HL-60 (cell line): ENCODE measurements around the gene EBI3.
"Not testable (repeated sequence)": the region's sequence is repeated elsewhere in the genome, so short reads cannot be mapped to it uniquely, and the experiment has no call there.

ENCODE experiments used
- DNase-seq, 2 experiments: peaks; one replicate each; pipeline ENCODE4 v3.0.0-alpha.2; 2010 to 2020; ENCODE audit warnings: low read depth in 1 of 2, low spot score in 1 of 2
- H3K27ac ChIP-seq: fragments of 250-450 bp; sonication (Bioruptor Pico); replicated peaks from 2 replicates; pipeline ENCODE4 v1.5.1; 2020; ENCODE audit warnings: mild to moderate bottlenecking, moderate library complexity
- H3K27me3 ChIP-seq: fragments of 250-450 bp; sonication (Bioruptor Pico); 2 replicates; pipeline ENCODE4 v1.5.1; 2021; ENCODE audit warnings: mild to moderate bottlenecking, moderate library complexity; ENCODE audit not compliant: insufficient read depth, poor library complexity, severe bottlenecking
- H3K4me3 ChIP-seq: replicated peaks from 2 replicates; pipeline ENCODE4 v1.5.1; 2011; ENCODE audit warnings: mild to moderate bottlenecking, control low read depth, low read length; ENCODE audit not compliant: insufficient read depth
- GABPA ChIP-seq: IDR thresholded peaks from 2 replicates; pipeline ENCODE4 v1.6.1; 2012; ENCODE audit warnings: low read depth
- POLR2AphosphoS5 ChIP-seq: IDR thresholded peaks from 2 replicates; pipeline ENCODE4 v1.6.1; 2012; ENCODE audit warnings: low read depth
- SPI1 ChIP-seq: IDR thresholded peaks from 2 replicates; pipeline ENCODE4 v1.6.1; 2012; ENCODE audit warnings: low read depth, mild to moderate bottlenecking, borderline replicate concordance
- TF ChIP-seq, protein P1 (sequence below): IDR thresholded peaks from one replicate; pipeline ENCODE4 v1.5.1; 2011; ENCODE audit warnings: low read length, control low read depth, inconsistent platforms; ENCODE audit not compliant: insufficient read depth
- TF ChIP-seq, protein P2 (sequence below): IDR thresholded peaks from 2 replicates; pipeline ENCODE4 v1.6.1; 2012; ENCODE audit warnings: low read depth; ENCODE audit not compliant: insufficient replicate concordance

EBI3 gene

GRCh38 chr19:4217429-4218264 lies 11.7 kb upstream of the EBI3 start:
- Histone ChIP-seq H3K27ac (no peak overlapping the region), H3K27me3 (no peaks in the 10 kb centered on the region)
- TF ChIP-seq SPI1 = no peak
- TF ChIP-seq, protein P1, sequence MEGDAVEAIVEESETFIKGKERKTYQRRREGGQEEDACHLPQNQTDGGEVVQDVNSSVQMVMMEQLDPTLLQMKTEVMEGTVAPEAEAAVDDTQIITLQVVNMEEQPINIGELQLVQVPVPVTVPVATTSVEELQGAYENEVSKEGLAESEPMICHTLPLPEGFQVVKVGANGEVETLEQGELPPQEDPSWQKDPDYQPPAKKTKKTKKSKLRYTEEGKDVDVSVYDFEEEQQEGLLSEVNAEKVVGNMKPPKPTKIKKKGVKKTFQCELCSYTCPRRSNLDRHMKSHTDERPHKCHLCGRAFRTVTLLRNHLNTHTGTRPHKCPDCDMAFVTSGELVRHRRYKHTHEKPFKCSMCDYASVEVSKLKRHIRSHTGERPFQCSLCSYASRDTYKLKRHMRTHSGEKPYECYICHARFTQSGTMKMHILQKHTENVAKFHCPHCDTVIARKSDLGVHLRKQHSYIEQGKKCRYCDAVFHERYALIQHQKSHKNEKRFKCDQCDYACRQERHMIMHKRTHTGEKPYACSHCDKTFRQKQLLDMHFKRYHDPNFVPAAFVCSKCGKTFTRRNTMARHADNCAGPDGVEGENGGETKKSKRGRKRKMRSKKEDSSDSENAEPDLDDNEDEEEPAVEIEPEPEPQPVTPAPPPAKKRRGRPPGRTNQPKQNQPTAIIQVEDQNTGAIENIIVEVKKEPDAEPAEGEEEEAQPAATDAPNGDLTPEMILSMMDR = no peak
- TF ChIP-seq, protein P2, sequence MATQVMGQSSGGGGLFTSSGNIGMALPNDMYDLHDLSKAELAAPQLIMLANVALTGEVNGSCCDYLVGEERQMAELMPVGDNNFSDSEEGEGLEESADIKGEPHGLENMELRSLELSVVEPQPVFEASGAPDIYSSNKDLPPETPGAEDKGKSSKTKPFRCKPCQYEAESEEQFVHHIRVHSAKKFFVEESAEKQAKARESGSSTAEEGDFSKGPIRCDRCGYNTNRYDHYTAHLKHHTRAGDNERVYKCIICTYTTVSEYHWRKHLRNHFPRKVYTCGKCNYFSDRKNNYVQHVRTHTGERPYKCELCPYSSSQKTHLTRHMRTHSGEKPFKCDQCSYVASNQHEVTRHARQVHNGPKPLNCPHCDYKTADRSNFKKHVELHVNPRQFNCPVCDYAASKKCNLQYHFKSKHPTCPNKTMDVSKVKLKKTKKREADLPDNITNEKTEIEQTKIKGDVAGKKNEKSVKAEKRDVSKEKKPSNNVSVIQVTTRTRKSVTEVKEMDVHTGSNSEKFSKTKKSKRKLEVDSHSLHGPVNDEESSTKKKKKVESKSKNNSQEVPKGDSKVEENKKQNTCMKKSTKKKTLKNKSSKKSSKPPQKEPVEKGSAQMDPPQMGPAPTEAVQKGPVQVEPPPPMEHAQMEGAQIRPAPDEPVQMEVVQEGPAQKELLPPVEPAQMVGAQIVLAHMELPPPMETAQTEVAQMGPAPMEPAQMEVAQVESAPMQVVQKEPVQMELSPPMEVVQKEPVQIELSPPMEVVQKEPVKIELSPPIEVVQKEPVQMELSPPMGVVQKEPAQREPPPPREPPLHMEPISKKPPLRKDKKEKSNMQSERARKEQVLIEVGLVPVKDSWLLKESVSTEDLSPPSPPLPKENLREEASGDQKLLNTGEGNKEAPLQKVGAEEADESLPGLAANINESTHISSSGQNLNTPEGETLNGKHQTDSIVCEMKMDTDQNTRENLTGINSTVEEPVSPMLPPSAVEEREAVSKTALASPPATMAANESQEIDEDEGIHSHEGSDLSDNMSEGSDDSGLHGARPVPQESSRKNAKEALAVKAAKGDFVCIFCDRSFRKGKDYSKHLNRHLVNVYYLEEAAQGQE = no peak
- no peak for TF ChIP-seq POLR2AphosphoS5
- TF ChIP-seq GABPA = no peak

DNA sequence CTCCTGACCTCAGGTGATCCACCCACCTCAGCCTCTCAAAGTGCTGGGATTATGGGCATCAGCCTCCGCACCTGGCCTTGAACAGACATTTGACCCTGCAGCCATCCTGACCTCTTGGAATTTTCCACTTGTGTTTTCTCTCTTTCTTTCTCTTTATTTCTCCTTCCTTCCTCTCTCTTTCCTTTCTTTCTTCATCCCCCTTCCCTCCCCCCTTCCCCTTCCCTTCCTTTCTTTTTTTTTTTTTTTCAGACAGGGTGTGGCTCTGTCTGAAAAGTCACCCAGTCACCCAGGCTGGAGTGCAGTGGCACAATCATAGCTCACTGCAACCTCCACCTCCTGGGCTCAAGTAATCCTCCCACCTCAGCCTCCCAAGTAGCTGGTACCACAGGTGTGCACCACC lies 10.8 kb upstream of the EBI3 start:
- not testable (repeated sequence) for H3K27me3 ChIP-seq, DNase-seq, H3K27ac ChIP-seq, H3K4me3 ChIP-seq

More at GRCh38 chr19:4217429-4218264, 11.7 kb upstream of the EBI3 start:
- H3K4me3 ChIP-seq = no peak overlapping the region
- no peak for DNase-seq

GRCh38 chr19:4220188-4220587 lies 9.1 kb upstream of the EBI3 start:
- Histone ChIP-seq H3K27me3 (no peaks in the 10 kb centered on the region), H3K4me3 (no peak overlapping the region), H3K27ac (no peak overlapping the region)
- TF ChIP-seq, protein P1 = no peak
- no peak for TF ChIP-seq GABPA
- TF ChIP-seq, protein P2 = no peak
- no peak for TF ChIP-seq SPI1
- no peak for TF ChIP-seq POLR2AphosphoS5
- no peak for DNase-seq

DNA sequence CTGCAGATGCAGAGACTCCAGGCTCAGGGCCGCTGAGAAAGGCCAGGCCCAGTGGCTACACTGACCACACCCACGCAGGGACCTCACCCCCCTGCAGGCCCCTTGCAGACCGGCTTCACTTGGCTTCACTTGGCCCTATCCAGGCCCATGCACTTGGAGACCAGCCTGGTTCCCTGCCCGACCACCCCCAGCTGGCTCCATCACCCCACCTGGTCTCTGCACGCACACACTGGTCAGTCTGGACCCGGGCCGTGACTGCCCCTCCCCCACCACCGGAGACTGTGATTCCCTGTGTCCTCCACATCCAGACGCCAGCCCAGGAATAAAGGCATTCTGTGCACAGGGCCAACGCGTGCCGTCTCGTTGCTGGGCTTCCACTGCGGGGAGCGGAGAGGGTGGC lies 4.9 kb upstream of the EBI3 start:
- TF ChIP-seq, protein P2 = no peak
- TF ChIP-seq, protein P1 = no peak
- TF ChIP-seq SPI1 (no peak), POLR2AphosphoS5 (no peak), GABPA (no peak)
- peaks cover 9% of the 10 kb centered on the region for H3K27me3 ChIP-seq
- DNase-seq = no peak
- no peak overlapping the region for H3K4me3 ChIP-seq
- H3K27ac ChIP-seq = no peak overlapping the region
